NOMO-1 treated with DMSO at 0.1 percent for 48 hours (cell line): Measurements from ENCODE around the gene METTL8.
"Not testable (repeated sequence)": the region's sequence is repeated elsewhere in the genome, so short reads cannot be mapped to it uniquely, and the experiment has no call there.

Source experiments
- DNase-seq: peaks from one replicate; lab custom pipeline; 2025; ENCODE audit not compliant: unreplicated experiment; lab: John Stamatoyannopoulos, UW

Gene METTL8

DNA sequence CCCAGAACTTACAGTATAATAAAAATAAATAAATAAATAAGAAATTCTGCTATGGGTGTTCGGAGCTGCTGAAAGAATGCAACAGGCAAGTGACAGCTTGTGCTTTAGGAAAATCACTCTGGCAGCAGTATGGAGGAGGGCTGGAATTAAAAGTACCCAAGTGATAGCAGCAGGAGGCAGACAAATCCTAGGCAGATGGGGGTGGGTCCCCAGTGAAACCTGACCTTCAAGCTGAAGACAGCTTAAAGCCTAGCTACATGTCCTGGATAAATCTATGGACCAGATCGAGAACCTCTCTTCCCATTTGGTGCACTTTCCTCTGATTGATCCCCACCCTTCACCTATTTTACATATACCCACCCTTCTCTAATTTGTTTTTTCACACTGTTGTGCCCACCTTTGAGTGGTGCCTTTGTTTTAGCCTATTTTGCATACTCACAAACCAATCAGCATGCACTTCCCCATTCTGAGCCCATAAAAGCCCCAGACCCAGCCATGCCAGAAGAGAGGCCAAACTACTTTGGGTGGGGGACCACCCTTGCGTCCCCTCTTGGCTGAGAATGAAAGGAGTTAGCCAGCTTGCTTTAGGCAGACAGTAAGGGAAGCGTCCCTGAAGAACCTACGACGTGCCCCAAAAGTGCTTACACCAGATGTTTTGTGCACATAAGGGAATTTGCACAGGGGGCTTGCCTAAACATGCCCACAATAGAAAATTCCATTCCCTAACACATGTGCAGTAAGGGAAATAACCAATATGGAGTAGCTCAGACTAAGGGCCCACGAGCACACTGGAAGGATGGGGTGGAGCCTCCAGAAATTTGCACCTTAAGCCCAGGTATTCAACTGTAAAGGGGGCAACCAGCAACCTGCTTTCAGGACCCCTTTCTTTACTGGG is 3.0 kb downstream of the METTL8 start:
- no peak for DNase-seq

DNA sequence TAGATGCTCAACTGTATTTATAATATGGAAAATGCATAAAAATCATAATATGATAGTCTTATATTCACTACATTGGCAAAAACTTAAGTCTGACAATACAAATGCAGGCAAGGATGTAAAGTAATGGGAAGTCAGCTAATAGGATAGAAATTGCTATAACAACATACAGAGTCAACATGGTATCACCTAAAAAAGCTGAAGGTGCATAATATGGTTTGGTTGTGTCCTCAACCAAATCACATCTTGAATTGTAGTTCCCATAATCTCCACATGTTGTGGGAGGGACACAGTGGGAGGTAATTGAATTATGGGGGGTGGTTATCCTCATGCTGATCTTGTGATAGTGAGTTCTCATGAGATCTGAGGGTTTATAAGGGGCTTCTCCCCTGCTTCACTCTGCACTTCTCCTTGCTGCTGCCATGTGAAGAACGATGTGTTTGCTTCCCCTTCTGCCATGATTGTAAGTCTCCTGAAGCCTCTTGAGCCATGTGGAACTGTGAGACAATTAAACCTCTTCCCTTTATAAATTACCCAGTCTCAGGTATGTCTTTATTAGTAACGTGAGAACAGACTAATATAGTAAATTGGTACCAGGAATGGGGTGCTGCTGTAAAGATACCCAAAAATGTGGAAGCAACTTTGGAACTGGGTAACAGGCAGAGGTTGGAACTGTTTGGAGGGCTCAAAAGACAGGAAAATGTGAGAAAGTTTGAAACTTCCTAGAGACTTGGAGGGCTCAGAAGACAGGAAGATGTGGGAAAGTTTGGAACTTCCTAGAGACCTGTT is 10.9 kb downstream of the METTL8 start:
- not testable (repeated sequence) for DNase-seq

DNA sequence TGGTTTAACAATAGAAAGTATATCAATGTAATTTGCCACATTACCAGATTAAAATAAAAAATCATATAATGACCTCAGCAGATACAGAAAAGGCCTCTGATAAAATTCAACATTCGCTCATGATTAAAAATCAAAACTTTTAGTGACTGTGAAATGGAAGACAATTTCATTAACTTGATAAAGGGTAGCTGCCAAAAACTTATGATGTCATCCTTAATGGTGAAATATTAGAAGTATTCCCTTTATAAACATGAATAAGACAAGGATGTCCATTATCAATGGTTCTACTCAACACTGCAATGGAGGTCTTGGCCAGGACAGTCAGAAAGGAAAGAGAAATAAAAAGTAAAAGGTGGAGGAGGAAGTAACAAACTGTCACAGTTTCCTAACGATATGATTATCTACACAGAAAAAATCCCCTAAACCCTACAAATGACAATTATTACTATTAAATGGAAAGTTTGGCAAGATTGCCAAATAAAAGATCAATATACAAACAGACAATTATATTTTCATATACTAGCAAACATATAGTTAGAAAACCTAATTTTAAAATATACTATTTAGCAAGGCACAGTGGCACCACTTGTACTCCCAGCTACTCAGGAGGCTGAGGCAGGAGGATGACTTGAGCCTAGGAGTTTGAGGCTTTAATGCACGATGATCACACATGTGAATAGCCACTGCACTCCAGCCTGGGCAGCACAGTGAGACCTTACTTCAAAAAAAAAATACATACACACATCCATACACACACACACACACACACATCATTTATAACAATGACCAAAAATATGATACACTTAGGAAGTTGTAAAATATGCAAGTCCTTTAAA is 12.8 kb downstream of the METTL8 start:
- peak; percentile 2 for DNase-seq

DNA sequence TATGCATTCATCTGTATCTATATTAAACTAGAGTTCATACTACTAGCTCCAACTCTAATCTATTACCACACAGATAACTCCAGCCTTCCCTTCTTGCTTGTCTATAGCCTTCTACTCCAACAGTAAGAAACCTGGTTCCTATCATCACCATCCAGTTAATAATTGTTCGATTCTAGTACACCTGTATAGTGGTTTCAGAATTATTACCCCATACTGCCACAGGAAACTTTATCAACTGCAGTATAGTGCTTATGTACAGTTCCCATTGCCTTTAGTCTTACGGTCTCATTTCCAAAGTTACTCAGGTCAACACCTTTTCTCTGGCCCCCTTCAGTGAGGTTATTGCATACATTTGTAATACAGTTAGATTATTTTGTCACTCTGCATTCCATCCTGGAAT is 14.5 kb downstream of the METTL8 start:
- no peak for DNase-seq

DNA sequence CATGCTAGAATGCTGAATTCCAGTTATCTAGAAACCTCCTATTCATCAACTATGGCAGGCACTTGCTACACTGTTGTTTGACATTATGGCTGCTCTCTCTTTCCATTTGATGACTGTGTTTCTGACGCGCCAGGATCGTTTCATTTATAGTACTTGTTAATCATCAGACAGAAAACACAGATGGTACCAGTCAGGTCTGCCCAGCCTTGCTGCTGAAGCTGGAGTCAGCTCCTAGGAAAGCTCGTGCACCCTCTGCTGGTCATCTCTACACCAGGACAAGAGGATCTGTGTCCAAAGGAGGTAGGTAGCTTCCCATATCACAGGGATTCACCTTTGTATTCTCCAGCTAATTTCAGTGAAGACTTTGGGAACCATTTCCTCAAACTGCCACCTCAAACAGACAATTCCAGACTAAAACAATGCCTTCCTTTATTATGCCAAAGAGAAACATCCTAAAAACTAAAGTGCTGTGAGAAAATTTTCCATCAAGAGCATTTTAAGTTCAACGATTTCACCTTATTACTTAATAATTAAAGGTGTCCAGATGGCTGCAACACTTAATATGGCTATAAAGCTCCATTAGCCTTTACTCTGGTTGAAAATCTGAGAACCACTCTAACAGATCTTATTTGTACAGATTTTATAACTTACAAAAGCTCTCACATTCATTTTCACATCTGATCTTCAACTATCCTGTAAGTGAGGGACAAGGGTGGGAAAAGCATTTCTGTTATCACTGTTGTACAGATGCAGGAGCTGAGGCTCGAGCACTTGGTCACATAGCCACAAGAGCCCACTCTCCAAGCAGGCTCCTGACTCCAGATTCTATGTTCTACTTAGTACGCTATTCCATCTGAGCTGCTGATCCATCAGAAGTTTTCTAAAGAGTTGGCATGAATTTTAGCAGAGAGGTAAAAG is 17.5 kb downstream of the METTL8 start:
- peak; percentile 82 for DNase-seq

DNA sequence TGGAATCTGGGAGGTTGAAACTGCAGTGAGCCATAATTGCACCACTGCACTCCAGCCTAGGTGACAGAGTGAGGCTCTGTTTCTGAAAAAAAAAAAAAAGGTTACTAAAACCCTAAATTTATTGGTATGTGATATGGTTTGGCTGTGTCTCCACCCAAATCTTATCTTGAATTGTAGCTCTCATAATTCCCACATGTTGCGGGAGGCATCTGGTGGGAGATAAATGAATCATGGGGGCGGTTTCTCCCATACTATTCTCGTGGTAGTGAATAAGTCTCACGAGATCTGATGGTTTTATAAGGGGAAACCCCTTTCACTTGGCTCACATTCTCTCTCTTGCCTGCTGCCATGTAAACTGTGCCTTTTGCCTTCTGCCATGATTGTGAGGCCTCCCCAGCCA is 19.1 kb downstream of the METTL8 start:
- not testable (repeated sequence) for DNase-seq

DNA sequence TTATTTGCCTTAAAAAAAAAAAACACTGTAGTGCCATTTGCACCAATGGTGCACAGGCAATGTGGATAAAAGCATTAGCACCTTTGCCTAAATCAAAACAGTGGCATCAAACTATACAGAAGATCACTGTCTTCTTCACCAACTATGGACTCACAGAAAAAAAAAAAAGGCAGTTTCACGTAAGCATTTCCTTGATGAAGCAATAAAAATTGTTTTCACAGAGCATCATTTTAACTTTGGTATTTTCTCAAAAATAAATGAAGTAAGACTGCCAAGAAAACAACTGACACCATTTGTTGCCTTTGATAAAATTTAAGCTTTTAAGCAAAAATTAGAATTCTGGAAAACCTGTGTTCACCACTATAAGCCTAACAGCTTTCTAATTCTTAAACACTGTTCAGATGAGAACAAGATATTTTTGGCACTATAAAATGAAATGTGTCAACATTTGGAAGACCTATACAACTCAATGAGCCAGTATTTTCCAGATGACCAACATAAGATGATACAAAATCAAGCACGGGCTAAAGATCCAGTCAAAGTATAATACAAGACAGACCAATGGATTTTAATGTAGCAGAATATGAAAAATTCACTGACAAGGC is 21.1 kb downstream of the METTL8 start:
- DNase-seq: no peak

DNA sequence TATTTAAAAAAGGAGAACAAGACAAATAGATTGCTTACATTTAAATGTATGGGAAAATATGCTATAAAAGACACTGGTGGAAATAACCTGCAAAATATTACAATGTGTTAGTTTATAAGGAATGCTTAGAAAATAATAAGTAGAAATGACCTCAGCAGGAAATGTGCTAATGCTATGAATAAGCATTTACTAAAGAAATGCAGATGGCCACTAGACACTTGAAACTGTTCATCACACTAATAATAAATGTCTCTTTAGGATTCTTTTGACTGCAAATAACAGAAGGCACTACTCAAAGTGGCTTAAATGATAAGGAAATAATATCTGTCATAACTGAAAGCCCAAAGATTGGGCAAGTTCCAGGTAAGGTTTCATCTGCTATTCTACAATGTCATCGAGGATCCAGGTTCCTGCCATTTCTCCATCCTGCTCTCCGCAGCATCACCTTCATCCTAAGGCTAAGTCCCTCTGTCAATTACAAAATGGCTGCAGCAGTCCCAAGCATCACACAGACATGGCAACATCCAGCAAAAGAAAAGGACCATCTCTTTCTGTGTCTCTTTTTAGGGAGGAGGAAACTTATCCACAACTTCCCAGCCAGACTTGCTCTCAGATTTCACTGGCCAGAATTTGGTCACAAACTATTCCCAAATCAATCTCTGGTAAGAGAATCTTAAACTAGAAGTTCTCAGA is 21.9 kb downstream of the METTL8 start:
- no peak for DNase-seq

DNA sequence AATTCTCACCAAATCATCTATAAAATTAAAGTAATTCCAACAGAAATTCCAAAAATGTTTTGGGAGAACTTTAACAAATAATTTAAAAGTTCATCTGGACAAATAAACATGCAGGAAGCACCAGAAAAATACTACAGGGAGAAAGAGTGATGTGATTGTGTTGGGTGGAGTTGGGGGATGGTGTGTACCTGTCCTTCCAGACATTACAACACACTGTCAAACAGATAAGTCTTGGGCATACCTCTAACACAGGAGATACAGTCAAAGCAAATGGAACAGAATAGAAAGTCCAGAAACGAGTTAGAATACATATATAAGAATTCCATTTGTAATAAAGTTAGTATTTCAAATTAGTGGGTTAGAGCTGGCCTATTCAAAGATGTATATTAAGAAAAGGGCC is 22.6 kb downstream of the METTL8 start:
- DNase-seq: no peak

DNA sequence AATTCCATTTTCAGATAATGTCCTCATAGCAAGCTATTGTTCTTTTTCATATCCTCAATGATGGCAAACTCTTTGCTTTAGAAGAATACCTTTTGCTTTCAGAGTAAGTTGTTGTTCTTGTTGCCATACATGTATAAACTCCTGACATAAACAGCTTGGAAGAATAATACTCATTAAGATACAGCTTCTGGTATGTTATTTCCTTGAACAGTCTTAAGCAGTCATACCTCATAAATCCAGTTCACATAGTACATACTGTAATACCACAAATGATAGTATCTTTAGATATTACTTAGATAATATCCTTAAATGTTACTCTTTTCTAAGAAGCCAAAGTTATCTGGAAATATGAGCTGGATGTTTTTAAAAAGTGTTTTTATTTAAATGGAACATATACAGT is 23.2 kb downstream of the METTL8 start:
- no peak for DNase-seq

DNA sequence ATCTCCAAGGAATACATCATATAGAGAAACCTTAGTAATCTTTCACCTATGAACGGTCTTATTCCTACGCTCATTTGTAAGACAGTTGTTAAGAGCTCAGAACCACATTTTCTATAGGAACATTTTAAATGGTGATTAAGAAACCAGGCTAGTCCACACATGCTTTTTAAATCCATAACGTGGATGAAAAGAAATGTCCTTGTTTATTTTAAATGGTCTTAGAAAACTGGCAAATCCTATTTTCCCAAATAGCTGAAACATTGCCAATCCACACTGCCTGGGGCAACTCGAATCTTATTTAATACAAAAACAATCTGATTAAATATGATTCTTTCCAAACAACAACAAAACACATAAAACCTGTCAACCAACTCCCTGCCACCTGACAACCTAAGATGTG is 23.7 kb downstream of the METTL8 start:
- no peak for DNase-seq

DNA sequence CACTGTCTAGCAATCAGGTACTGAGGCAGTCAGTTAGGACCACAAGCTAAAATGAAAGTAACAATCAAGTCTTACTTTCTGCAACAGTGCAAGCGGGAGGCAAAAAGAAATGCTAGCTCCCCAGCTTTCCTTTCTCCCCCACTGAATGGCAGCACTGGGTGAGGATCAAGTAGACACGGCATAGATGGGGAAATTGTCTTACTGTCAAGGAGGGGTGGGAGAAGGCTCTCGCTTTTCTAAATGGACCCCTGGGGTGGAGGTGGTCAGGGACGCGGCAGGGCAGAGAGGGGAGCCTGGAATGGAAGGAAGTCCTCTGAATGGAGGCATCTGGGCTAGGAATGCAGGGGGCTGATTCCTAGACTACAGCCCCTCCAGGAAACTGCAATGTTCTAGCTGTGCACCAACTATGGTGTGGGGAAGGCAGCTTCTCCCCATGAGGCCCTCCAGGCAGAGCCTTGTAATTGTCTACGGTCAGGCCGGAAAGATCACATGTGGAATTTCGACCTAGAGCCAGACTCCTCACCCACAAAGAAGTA is 24.3 kb downstream of the METTL8 start:
- no peak for DNase-seq

DNA sequence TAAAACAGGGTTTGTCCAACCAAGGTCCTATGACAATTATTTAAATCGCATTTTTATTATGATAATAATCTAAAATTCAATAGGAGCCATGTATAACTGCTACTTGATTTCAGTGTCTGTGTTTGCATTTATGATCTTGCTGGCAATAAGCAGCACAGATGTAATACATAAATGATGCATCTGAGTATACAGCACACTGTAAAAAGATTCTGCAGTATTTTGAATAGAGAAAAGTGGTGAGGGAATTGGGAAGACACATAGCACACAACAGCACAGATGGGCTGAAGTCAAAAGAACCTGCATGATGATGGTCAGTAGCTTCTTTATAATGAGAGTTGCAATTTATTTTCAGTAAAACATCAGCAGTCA is 26.1 kb downstream of the METTL8 start:
- DNase-seq: no peak

DNA sequence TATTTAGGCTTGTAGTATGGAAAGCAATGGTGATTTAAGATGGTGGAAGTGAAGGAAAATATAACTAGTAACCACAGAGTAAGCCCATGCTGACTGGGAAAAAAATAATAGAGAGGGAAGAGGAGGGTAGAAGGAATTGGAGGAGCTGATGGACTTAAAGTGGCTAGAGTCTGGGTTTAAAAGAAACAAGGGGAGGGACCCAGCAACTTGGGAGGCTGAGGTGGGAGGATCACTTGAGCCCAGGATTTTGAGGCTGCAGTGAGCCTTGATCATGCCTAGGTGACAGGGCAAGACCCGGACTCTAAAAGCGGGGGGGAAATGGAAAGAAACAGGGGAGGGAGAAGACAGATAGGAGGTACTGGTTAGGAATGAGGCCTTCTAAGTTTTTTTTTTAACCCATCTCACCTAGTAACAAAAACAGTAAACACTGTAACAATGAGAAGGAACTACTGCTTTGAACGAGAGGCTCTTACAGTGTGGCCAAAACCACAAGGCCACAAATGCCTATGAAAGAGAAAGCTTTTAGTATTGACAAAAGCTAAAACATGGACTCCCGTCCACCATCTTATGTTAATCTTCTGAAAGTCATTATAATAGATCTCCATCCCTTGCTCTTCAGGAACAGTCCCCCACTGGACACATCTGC is 26.6 kb downstream of the METTL8 start:
- DNase-seq: peak; percentile 5

DNA sequence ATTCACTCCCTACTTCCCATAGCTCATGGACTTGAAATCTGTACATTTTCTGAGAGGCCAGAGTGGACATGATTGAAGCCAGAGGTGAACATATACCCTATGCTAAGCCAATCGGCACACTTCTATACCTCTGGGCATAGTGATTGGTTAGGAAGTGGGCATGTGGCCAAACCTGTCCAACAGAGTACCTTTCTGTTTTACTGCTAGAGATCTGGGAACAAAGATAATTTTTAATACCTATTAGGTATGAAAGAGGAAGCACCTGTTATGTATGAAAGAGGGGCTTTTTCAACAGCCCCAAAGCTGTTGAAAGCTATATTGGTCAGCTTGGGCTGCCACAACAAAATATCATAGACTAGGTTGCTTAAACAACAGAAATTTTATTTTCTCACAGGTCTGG is 27.7 kb downstream of the METTL8 start:
- no peak for DNase-seq

DNA sequence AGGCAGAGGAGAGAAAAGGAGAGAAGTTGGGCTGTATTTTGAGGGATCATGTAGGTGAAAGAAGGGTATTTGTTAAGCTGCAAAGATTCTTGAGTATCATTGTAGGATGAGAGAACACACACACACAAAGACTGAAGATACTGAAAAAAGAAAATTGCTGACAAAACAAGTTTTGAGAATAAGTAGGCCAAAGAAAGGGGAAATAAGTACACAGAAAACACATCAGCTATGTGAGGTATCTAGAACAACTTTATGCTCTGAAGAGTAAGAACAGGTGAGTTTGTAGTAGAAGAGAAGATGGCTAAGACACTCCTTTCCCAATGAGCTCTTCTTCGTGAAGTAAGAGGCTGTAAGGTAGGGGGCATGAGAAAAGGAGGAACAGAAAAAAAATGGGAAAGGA is 28.2 kb downstream of the METTL8 start:
- no peak for DNase-seq

DNA sequence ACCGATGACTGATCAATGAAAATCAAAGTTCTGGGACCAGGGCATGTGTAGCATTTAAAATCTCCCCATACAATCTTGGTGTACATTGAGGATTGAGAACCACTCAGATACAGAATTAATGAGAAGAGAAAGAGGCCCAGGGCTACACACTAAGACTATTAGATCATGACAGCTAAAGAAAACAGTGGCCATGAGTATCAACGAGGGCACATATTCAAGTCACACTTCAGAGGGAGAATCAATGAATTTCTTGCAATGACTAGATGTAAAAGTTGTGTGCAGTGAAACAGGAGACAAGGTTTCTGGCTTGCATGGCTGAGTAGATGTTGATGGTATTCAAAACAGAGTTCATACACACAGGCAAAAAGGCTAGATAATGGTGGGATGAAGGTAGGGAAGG is 29.1 kb downstream of the METTL8 start:
- no peak for DNase-seq

DNA sequence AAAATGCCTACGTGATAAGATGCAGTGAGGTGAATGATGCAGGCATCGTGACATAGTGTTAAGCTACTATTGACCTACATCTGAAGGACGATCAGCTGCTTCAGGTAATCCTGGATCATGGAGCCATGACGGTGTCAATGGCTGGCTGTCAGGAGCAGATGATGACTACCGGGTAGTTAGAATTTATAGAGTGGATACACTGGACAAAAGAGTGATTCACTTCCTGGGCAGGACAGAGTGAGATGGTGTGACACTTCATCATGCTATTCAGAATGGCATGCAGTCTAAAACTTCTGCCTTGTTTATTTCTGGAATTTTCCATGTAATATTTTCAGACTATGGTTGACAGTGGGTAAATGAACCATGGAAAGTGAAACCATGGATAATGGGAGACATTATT is 29.5 kb downstream of the METTL8 start:
- DNase-seq: no peak
